ENCODE data around the gene TBRG1. TPM values are rescaled to one million over a fixed set of nuclear protein-coding genes. Genes with fewer than 3 reads are reported as not detected.

The TBRG1 gene
- total and polyA plus RNA-seq, 7 experiments from 2014 or later, result 32.4 to 78.6 (median 57.3) TPM

- Histone ChIP-seq H3K9me3 (ENCODE audit: control insufficient read depth in 2 of 3, low read length in 3 of 3) (no peaks in the 10 kb centered on the region), H3K27ac (ENCODE audit: low read depth, low read length) (no peak overlapping the region), H3K27me3 (ENCODE audit: control insufficient read depth in 2 of 2, insufficient read depth in 2 of 2, low read length in 2 of 2) (no peaks in the 10 kb centered on the region), H3K4me1 (ENCODE audit: control insufficient read depth in 2 of 2, insufficient read depth in 2 of 2, low read length in 2 of 2) (no peaks in the 10 kb centered on the region), H3K4me3 (ENCODE audit: low read length) (no peak overlapping the region), H3K36me3 (ENCODE audit: control insufficient read depth in 2 of 3, insufficient read depth in 3 of 3, low read length in 3 of 3) (no peaks in the 10 kb centered on the region)
- POLR2A ChIA-PET, result interaction anchor here (0.6 to 1.3 kb wide), 2 partner anchors 9 to 11 kb away, joined by 3 to 4 read pairs; no protein-coding TSS in a partner anchor
- no peak overlapping the region for H3K4me3 Mint-ChIP-seq
- H3K9me3 Mint-ChIP-seq, result no peaks in the 10 kb centered on the region
- peaks cover 1 to 16% (median 7%) of the 10 kb centered on the region in 5 donors for H3K27me3 Mint-ChIP-seq
- H3K4me1 Mint-ChIP-seq, result peaks cover 4 to 15% (median 9%) of the 10 kb centered on the region in 7 donors
- intact Hi-C loops (cut with micrococcal nuclease), result no loop called here
- H3K27ac Mint-ChIP-seq, result peak overlapping the region in 4 of 9 donors; percentile 33 to 88 (median 53)
- ATAC-seq (peak; percentile 54), DNase-seq (peak in 2 of 9 donors; percentile 15)
- H3K36me3 Mint-ChIP-seq, result no peaks in the 10 kb centered on the region
- CTCF ChIA-PET, result no interaction called here
Observed at GRCh38 chr11:124612045-124612444, 10.6 kb upstream of the TBRG1 start.

- Mint-ChIP-seq H3K27ac (peak overlapping the region in 3 of 9 donors; percentile 14 to 33 (median 28)), H3K9me3 (no peaks in the 10 kb centered on the region), H3K27me3 (peaks cover 4 to 18% (median 12%) of the 10 kb centered on the region in 5 donors), H3K36me3 (no peaks in the 10 kb centered on the region), H3K4me1 (peaks cover 4 to 15% (median 9%) of the 10 kb centered on the region in 7 donors), H3K4me3 (no peak overlapping the region)
- ChIA-PET POLR2A (no interaction called here), CTCF (no interaction called here)
- Histone ChIP-seq H3K27ac (ENCODE audit: low read depth, low read length) (no peak overlapping the region), H3K4me1 (ENCODE audit: control insufficient read depth in 2 of 2, insufficient read depth in 2 of 2, low read length in 2 of 2) (no peaks in the 10 kb centered on the region), H3K4me3 (ENCODE audit: low read length) (no peak overlapping the region), H3K36me3 (ENCODE audit: control insufficient read depth in 2 of 3, insufficient read depth in 3 of 3, low read length in 3 of 3) (no peaks in the 10 kb centered on the region), H3K27me3 (ENCODE audit: control insufficient read depth in 2 of 2, insufficient read depth in 2 of 2, low read length in 2 of 2) (no peaks in the 10 kb centered on the region), H3K9me3 (ENCODE audit: control insufficient read depth in 2 of 3, low read length in 3 of 3) (no peaks in the 10 kb centered on the region)
- intact Hi-C loops (cut with micrococcal nuclease), result no loop called here
- no peak for ATAC-seq
- DNase-seq, result no peak
Observed at GRCh38 chr11:124612567-124613246, 10.0 kb upstream of the TBRG1 start.

GRCh38 chr11:124618863-124619262 is 3.8 kb upstream of the TBRG1 start:
- Histone ChIP-seq H3K27me3 (ENCODE audit: control insufficient read depth in 2 of 2, insufficient read depth in 2 of 2, low read length in 2 of 2) (no peaks in the 10 kb centered on the region), H3K27ac (ENCODE audit: low read depth, low read length) (no peak overlapping the region), H3K4me3 (ENCODE audit: low read length) (no peak overlapping the region), H3K36me3 (ENCODE audit: control insufficient read depth in 2 of 3, insufficient read depth in 3 of 3, low read length in 3 of 3) (peaks cover 0 to 4% (median 0%) of the 10 kb centered on the region in 3 experiments), H3K4me1 (ENCODE audit: control insufficient read depth in 2 of 2, insufficient read depth in 2 of 2, low read length in 2 of 2) (peaks cover 5% of the 10 kb centered on the region in 2 donors), H3K9me3 (ENCODE audit: control insufficient read depth in 2 of 3, low read length in 3 of 3) (no peaks in the 10 kb centered on the region)
- ATAC-seq (no peak), DNase-seq (no peak)
- Mint-ChIP-seq H3K27me3 (peaks cover 9 to 27% (median 18%) of the 10 kb centered on the region in 5 donors), H3K9me3 (no peaks in the 10 kb centered on the region), H3K4me1 (peaks cover 6 to 21% (median 17%) of the 10 kb centered on the region in 7 donors), H3K36me3 (peaks cover 0 to 2% (median 0%) of the 10 kb centered on the region in 5 donors), H3K4me3 (no peak overlapping the region), H3K27ac (no peak overlapping the region)
- ChIA-PET POLR2A (no interaction called here), CTCF (no interaction called here)
- intact Hi-C loops (cut with micrococcal nuclease), result no loop called here

- Histone ChIP-seq H3K4me3 (ENCODE audit: low read length) (peak overlapping the region; percentile 75), H3K27me3 (ENCODE audit: control insufficient read depth in 2 of 2, insufficient read depth in 2 of 2, low read length in 2 of 2) (no peaks in the 10 kb centered on the region), H3K27ac (ENCODE audit: low read depth, low read length) (peak overlapping the region; percentile 91), H3K36me3 (ENCODE audit: control insufficient read depth in 2 of 3, insufficient read depth in 3 of 3, low read length in 3 of 3) (peaks cover 7 to 41% (median 21%) of the 10 kb centered on the region in 3 experiments), H3K9me3 (ENCODE audit: control insufficient read depth in 2 of 3, low read length in 3 of 3) (no peaks in the 10 kb centered on the region), H3K4me1 (ENCODE audit: control insufficient read depth in 2 of 2, insufficient read depth in 2 of 2, low read length in 2 of 2) (peaks cover 7 to 12% of the 10 kb centered on the region in 2 donors)
- Mint-ChIP-seq H3K36me3 (peaks cover 11 to 26% (median 21%) of the 10 kb centered on the region in 5 donors), H3K4me1 (peaks cover 21 to 57% (median 46%) of the 10 kb centered on the region in 7 donors), H3K27ac (peak overlapping the region; percentile 91 to 100 (median 98)), H3K9me3 (no peaks in the 10 kb centered on the region), H3K27me3 (peaks cover 0 to 19% (median 3%) of the 10 kb centered on the region in 5 donors), H3K4me3 (peak overlapping the region; percentile 89 to 100 (median 98))
- no peak for DNase-seq
- ATAC-seq, result no peak
- ChIA-PET CTCF (interaction anchor here (0.9 kb wide), 1 partner anchor 178 kb away, joined by 3 read pairs; no protein-coding TSS in a partner anchor), POLR2A (interaction anchor here (0.9 to 2.6 kb wide), 10 partner anchors 8 to 327 kb away, joined by 3 to 15 read pairs (median 6); partner anchors contain the start of genes MSANTD2, PANX3, SIAE and SPA17)
- intact Hi-C loops (cut with micrococcal nuclease), result loop anchor here (2.0 to 10.0 kb wide), 7 partner anchors 123 to 1591 kb away; partner anchors contain the start of genes FAM118B (in 2 of the 2), RPUSD4 (in 2 of the 2), CCDC15 (in 1 of the 2) and CDON (in 1 of the 2)
Observed at GRCh38 chr11:124623861-124624525, 1.3 kb downstream of the TBRG1 start.

DNA sequence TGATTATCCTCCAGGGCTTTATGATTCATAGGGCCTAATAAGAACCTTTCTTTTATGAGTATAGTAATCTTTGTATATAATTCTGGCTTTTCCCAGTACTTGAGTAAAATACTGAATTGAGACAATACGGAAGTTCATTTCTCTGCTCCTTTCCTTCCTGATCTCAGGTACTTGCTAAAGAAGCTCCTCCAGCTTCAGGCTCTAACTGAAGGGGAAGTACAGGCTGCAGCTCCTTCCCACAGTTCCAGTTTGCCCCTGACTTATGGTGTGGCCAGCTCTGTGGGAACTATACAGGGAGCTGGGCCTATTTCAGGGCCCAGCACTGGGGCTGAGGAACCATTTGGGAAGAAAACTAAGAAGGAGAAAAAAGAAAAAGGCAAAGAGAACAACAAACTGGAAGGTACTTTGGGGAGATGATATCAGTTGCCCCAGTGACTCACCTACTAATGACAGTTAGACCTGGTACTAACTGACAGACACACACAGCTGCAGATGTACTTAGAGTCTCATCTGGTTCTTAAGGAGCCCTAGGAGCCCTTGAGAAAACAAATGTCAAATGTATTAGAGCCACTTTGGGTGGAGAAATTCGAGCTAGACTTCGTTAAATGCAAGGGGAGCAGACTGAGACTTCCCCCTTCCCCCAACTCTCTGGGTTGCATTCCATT is 3.0 kb downstream of the TBRG1 start:
- peaks cover 21 to 57% (median 46%) of the 10 kb centered on the region in 7 donors for H3K4me1 Mint-ChIP-seq
- intact Hi-C loops (cut with micrococcal nuclease), result loop anchor here in 1 of 2 donors (10.0 kb wide), 1 partner anchor 1589 kb away; the partner anchor contains the start of genes FAM118B and RPUSD4
- CTCF ChIA-PET, result interaction anchor here (1.2 kb wide), 1 partner anchor 18 kb away, joined by 3 read pairs; no protein-coding TSS in a partner anchor

GRCh38 chr11:124627546-124627945 is 4.9 kb downstream of the TBRG1 start:
- ChIA-PET POLR2A (interaction anchor here (0.7 kb wide), 1 partner anchor 20 kb away, joined by 3 read pairs; no protein-coding TSS in a partner anchor), CTCF (interaction anchor here (0.7 to 1.2 kb wide), 2 partner anchors 204 to 211 kb away, joined by 3 read pairs; no protein-coding TSS in a partner anchor)
- no peak for DNase-seq
- Mint-ChIP-seq H3K4me3 (no peak overlapping the region), H3K36me3 (peaks cover 16 to 46% (median 30%) of the 10 kb centered on the region in 5 donors), H3K9me3 (no peaks in the 10 kb centered on the region), H3K4me1 (peaks cover 21 to 47% (median 39%) of the 10 kb centered on the region in 7 donors), H3K27me3 (no peaks in the 10 kb centered on the region), H3K27ac (peak overlapping the region in 3 of 9 donors; percentile 7 to 48 (median 16))
- ATAC-seq, result no peak
- intact Hi-C loops (cut with micrococcal nuclease), result loop anchor here in 1 of 2 donors (10.0 kb wide), 1 partner anchor 1587 kb away; the partner anchor contains the start of genes FAM118B and RPUSD4
- H3K27ac ChIP-seq (ENCODE audit: low read depth, low read length), result no peak overlapping the region
- no peaks in the 10 kb centered on the region for H3K27me3 ChIP-seq (ENCODE audit: control insufficient read depth in 2 of 2, insufficient read depth in 2 of 2, low read length in 2 of 2)
- peaks cover 12 to 67% (median 30%) of the 10 kb centered on the region in 3 experiments for H3K36me3 ChIP-seq (ENCODE audit: control insufficient read depth in 2 of 3, insufficient read depth in 3 of 3, low read length in 3 of 3)
- H3K4me1 ChIP-seq (ENCODE audit: control insufficient read depth in 2 of 2, insufficient read depth in 2 of 2, low read length in 2 of 2), result peaks cover 7 to 12% of the 10 kb centered on the region in 2 donors
- H3K4me3 ChIP-seq (ENCODE audit: low read length), result no peak overlapping the region
- no peaks in the 10 kb centered on the region for H3K9me3 ChIP-seq (ENCODE audit: control insufficient read depth in 2 of 3, low read length in 3 of 3)

More for the DNA sequence above, 3.0 kb downstream of the TBRG1 start:
- no peak overlapping the region for H3K27ac ChIP-seq (ENCODE audit: low read depth, low read length)
- H3K36me3 Mint-ChIP-seq, result peaks cover 15 to 33% (median 25%) of the 10 kb centered on the region in 5 donors
- peaks cover 7 to 12% of the 10 kb centered on the region in 2 donors for H3K4me1 ChIP-seq (ENCODE audit: control insufficient read depth in 2 of 2, insufficient read depth in 2 of 2, low read length in 2 of 2)
- H3K4me3 ChIP-seq (ENCODE audit: low read length), result no peak overlapping the region
- H3K9me3 Mint-ChIP-seq, result no peaks in the 10 kb centered on the region
- DNase-seq (no peak), ATAC-seq (no peak)
- no peaks in the 10 kb centered on the region for H3K9me3 ChIP-seq (ENCODE audit: control insufficient read depth in 2 of 3, low read length in 3 of 3)
- peak overlapping the region in 4 of 9 donors; percentile 36 to 65 (median 43) for H3K27ac Mint-ChIP-seq
- POLR2A ChIA-PET, result no interaction called here
- H3K27me3 ChIP-seq (ENCODE audit: control insufficient read depth in 2 of 2, insufficient read depth in 2 of 2, low read length in 2 of 2), result no peaks in the 10 kb centered on the region
- H3K27me3 Mint-ChIP-seq, result peaks cover 0 to 5% (median 0%) of the 10 kb centered on the region in 5 donors
- peak overlapping the region in 4 of 10 donors; percentile 23 to 100 (median 72) for H3K4me3 Mint-ChIP-seq
- peaks cover 12 to 50% (median 21%) of the 10 kb centered on the region in 3 experiments for H3K36me3 ChIP-seq (ENCODE audit: control insufficient read depth in 2 of 3, insufficient read depth in 3 of 3, low read length in 3 of 3)
